GM10266 (cell line): ENCODE measurements around the gene NSUN3.
"Not testable (repeated sequence)": the region's sequence is repeated elsewhere in the genome, so short reads cannot be mapped to it uniquely, and the experiment has no call there.

Experiments used
- DNase-seq: peaks from one replicate; pipeline ENCODE4 v3.0.0; 2012; ENCODE audit errors: extremely low spot score
- CTCF ChIP-seq: IDR thresholded peaks from 2 replicates; pipeline ENCODE4 v1.5.1; 2012; ENCODE audit warnings: mild to moderate bottlenecking, low read depth; ENCODE audit not compliant: control insufficient read depth, insufficient read depth; ENCODE audit errors: missing control alignments

The NSUN3 gene

GRCh38 chr3:94101860-94102259, 39.0 kb downstream of the NSUN3 start:
- no peak for DNase-seq
- no peak for TF ChIP-seq CTCF

GRCh38 chr3:94106268-94106667, 43.4 kb downstream of the NSUN3 start:
- no peak for DNase-seq
- no peak for TF ChIP-seq CTCF

GRCh38 chr3:94110232-94110631, 47.4 kb downstream of the NSUN3 start:
- DNase-seq = not testable (repeated sequence)

- no peak for DNase-seq
- no peak for TF ChIP-seq CTCF
Observed at GRCh38 chr3:94110854-94111253, 48.0 kb downstream of the NSUN3 start.

- DNase-seq = no peak
- TF ChIP-seq CTCF = no peak
Observed at GRCh38 chr3:94114666-94115065, 51.8 kb downstream of the NSUN3 start.

GRCh38 chr3:94115482-94115881, 52.6 kb downstream of the NSUN3 start:
- TF ChIP-seq CTCF = peak; percentile 3
- no peak for DNase-seq

- no peak for TF ChIP-seq CTCF
- no peak for DNase-seq
Observed at GRCh38 chr3:94117729-94118128, 54.9 kb downstream of the NSUN3 start.

- no peak for TF ChIP-seq CTCF
- DNase-seq = no peak
Observed at GRCh38 chr3:94118390-94118789, 55.5 kb downstream of the NSUN3 start.
